Activated CD4-positive, alpha-beta memory T cell treated with anti-CD3 and anti-CD28 coated beads, Interleukin-2, amount 10 ng/mL, durations not matched to agents 7 days and 5 days (primary cell): ENCODE measurements around the gene CLRN3. TPM values are rescaled to one million over a fixed set of nuclear protein-coding genes. Genes with fewer than 3 reads are reported as not detected.

Source experiments
- CTCF ChIA-PET: fragments of 350-600 bp; sonication (Branson Sonifier 250); formaldehyde crosslinking; loops from one replicate; lab custom pipeline; 2021; ENCODE audit warnings: antibody characterized with exemption, inconsistent platforms; lab: Charles Lee
- POLR2A ChIA-PET: fragments of 350-600 bp; sonication (Branson Sonifier 250); formaldehyde crosslinking; loops from one replicate; lab custom pipeline; 2021; ENCODE audit warnings: antibody characterized with exemption; lab: Charles Lee
- DNase-seq: peaks from one replicate; pipeline ENCODE4 v3.0.0-alpha.2; 2020
- H3K27ac Mint-ChIP-seq: one replicate; pipeline ENCODE4 v1.8.0; 2021; ENCODE audit warnings: mild to moderate bottlenecking, mixed read lengths
- H3K27me3 Mint-ChIP-seq: one replicate; pipeline ENCODE4 v1.8.0; 2021; ENCODE audit warnings: mixed read lengths
- H3K36me3 Mint-ChIP-seq: one replicate; pipeline ENCODE4 v1.8.0; 2021; ENCODE audit warnings: low read depth, mixed read lengths
- H3K4me1 Mint-ChIP-seq: one replicate; pipeline ENCODE4 v1.8.0; 2021; ENCODE audit warnings: mixed read lengths
- H3K4me3 Mint-ChIP-seq: one replicate; pipeline ENCODE4 v1.8.0; 2021; ENCODE audit warnings: mild to moderate bottlenecking, mixed read lengths
- H3K9me3 Mint-ChIP-seq: one replicate; pipeline ENCODE4 v1.8.0; 2021; ENCODE audit warnings: mixed read lengths
- total RNA-seq, 2 experiments: library from RNA; stranded (reverse); gene quantifications; one replicate each; pipeline ENCODE4 v1.2.3, GENCODE V29; 2021

The CLRN3 gene
- total RNA-seq, 2 experiments from 2014 or later, result not detected

DNA sequence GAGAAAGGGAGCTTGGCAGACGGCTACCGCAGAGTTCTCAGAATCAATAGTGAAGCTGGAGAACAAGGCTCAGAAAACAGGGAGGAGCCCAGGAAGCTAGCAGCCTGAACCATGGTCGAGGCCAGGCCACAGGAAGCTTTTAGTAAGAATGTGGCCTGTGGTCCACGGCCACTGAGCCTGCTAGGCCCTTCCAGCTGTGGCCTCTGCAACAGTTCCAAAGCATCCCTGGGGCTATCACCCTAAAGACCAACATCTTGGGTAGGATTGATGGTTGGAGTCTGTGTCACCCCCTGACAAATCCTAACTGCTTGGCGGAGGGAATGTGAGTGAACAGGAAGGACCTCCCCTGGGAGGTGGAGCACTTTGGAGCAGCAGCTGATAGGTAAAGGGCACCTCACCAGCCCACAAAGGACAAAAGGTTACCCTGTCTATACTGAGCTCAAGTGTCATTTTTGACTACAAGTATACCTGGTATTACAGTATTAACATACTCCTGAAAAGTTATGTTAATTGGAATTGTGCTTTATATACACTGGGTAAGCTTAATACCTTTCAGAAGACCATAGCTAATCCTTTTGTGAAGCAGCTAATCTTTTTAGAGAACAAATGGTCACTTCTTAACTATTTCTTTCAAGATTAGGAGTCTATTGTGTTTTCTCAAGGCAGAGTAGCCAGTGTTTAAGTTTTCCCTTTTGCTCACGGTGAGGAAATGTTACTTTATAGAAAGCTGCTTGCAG is 32.9 kb upstream of the CLRN3 start:
- ChIA-PET CTCF (interaction anchor here (0.9 kb wide), 1 partner anchor 144 kb away, joined by 3 read pairs; no protein-coding TSS in a partner anchor), POLR2A (no interaction called here)
- Mint-ChIP-seq H3K36me3 (no peaks in the 10 kb centered on the region), H3K4me1 (peaks cover 6% of the 10 kb centered on the region), H3K27me3 (peaks cover 2% of the 10 kb centered on the region), H3K27ac (no peak overlapping the region), H3K4me3 (no peak overlapping the region), H3K9me3 (no peaks in the 10 kb centered on the region)
- DNase-seq, result no peak

DNA sequence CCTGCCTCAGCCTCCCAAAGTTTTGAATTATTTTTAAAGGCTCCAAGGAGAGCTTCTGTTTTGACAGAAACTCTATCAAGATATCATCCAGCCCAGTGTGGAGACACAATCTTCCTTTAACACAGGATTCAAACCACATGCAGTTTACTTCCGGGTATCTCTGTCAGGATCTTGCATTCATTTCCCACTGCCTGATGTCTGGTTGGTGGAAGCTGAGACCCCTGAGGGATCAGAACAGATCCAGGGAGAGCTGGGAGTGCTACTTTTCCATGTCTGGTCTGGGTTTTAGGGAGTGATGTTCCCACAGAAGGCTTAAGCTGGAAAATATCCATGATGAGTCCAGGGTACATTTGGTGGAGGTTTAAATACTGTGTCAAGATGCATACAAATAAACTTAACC is 30.9 kb upstream of the CLRN3 start:
- ChIA-PET CTCF (interaction anchor here (0.6 to 0.7 kb wide), 2 partner anchors 85 to 344 kb away, joined by 3 to 4 read pairs; no protein-coding TSS in a partner anchor), POLR2A (no interaction called here)
- Mint-ChIP-seq H3K36me3 (no peaks in the 10 kb centered on the region), H3K4me1 (peaks cover 16% of the 10 kb centered on the region), H3K27me3 (peaks cover 2% of the 10 kb centered on the region), H3K9me3 (no peaks in the 10 kb centered on the region), H3K4me3 (no peak overlapping the region), H3K27ac (no peak overlapping the region)
- DNase-seq, result no peak

DNA sequence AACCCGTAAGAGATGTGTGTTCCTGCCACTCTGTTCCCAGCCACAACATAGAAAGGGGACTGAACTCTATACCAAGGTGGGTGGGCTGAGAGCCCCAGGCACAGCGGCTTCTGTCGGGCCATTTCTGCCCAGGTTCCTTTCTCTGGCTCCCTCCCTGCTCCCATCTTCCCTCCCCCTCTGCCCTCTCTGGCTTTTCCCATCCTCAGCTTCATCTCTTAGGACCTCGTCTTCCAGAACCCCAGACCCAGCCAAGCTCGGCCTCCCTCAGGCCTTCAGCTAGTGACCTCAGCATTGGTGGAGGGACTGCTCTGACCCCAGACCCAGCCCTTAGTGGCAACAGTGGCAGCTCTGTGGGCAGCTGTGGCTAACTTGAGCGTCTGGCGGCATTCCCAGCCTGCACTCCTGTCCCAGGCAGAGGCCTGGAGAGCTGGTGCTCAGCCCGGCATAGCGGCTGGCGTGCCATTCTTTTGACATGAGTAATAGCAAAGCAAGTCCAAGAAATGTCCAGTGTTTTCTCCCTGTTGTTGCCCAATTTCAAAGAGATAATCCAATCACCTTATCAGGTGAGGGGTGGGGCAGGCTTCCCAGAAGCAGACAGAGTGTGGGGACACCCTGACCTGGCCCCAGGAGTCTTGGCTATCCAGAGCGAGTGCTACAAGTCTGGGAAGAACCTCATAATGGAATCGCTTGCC is 30.1 kb upstream of the CLRN3 start:
- no peak for DNase-seq
- Mint-ChIP-seq H3K9me3 (no peaks in the 10 kb centered on the region), H3K4me1 (peaks cover 16% of the 10 kb centered on the region), H3K4me3 (no peak overlapping the region), H3K36me3 (no peaks in the 10 kb centered on the region), H3K27me3 (peaks cover 2% of the 10 kb centered on the region), H3K27ac (no peak overlapping the region)
- CTCF ChIA-PET, result interaction anchor here (0.6 to 0.7 kb wide), 2 partner anchors 86 to 345 kb away, joined by 3 to 4 read pairs; no protein-coding TSS in a partner anchor
- POLR2A ChIA-PET, result no interaction called here

DNA sequence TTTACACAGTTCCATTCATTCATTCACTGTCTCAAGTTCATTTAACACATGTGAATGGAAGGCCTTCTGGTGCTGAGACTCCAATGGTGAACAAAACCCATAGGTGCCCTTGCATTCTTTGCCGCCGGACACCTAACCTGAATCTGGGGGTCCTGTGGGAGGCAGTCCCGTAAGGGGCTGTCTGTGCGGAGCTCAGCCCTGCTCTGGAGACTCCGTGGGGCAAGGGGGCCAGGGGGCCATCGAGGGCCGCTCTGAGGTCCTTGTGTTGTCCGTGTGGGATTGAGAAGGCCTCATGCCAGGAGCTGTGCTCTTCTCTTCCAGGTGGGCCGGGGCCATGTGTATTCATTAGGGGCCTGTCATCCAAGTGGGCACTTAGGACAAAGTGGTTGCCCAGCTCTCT is 29.5 kb upstream of the CLRN3 start:
- Mint-ChIP-seq H3K27me3 (peaks cover 2% of the 10 kb centered on the region), H3K36me3 (no peaks in the 10 kb centered on the region), H3K27ac (no peak overlapping the region), H3K4me3 (no peak overlapping the region), H3K9me3 (no peaks in the 10 kb centered on the region), H3K4me1 (peaks cover 16% of the 10 kb centered on the region)
- POLR2A ChIA-PET, result no interaction called here
- CTCF ChIA-PET, result no interaction called here
- no peak for DNase-seq

DNA sequence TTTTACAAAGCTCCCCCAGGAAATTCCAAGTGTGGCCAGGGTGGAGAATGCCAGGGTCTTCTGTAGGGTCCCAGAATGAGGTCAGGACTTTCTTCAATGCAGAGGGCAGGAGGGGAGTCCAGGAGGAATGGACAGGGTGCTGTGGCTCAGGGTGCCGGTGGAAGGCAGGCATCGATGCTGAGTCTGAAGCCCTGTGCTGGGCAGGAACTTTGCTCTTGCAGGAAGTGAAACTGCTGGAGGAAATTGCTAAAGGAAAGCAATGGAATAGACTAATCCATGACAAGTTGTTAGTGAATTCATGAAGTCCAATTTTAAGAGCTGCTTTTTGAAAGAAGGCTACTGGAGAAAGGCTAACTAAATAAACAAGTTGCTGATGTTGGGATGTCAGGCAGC is 29.0 kb upstream of the CLRN3 start:
- Mint-ChIP-seq H3K27me3 (peaks cover 2% of the 10 kb centered on the region), H3K36me3 (no peaks in the 10 kb centered on the region), H3K9me3 (no peaks in the 10 kb centered on the region), H3K4me1 (peaks cover 16% of the 10 kb centered on the region), H3K27ac (no peak overlapping the region), H3K4me3 (no peak overlapping the region)
- DNase-seq, result no peak
- CTCF ChIA-PET, result no interaction called here
- POLR2A ChIA-PET, result no interaction called here

DNA sequence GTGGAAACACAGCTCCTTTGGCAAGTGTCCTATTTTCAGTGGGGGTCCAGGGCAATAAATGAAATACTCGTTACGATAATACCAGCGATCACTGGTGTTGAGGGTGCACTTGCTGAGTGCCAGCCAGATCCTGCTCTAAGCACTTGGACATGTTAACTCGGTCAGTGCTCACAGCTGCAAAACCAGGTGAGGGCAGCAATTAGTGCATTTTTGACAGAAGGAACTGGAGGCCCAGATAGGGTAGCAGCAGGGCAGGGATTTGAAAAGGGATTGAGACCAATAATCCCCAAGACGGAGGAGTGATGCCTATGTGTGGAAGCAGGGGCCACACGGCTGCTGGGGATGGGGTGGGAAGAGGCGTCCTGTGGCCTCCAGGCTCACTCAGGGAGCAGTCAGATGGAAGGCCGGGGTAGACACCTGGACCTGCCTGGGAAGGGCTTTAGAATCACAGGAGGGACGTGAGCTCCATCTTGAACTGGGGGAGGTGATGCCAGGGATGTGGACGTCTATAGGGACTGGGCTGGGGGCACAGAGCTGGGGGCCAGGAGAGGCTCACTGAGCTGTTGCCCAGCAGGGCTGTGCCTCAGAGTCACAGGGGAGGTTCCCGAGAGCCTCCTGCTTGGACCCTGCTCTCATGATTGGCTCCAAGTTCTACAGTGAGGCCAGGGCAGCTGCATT is 28.5 kb upstream of the CLRN3 start:
- no peaks in the 10 kb centered on the region for H3K36me3 Mint-ChIP-seq
- no peak overlapping the region for H3K27ac Mint-ChIP-seq
- ChIA-PET CTCF (no interaction called here), POLR2A (no interaction called here)
- H3K4me3 Mint-ChIP-seq, result no peak overlapping the region
- no peaks in the 10 kb centered on the region for H3K27me3 Mint-ChIP-seq
- peaks cover 1% of the 10 kb centered on the region for H3K9me3 Mint-ChIP-seq
- DNase-seq, result no peak
- H3K4me1 Mint-ChIP-seq, result peaks cover 16% of the 10 kb centered on the region

DNA sequence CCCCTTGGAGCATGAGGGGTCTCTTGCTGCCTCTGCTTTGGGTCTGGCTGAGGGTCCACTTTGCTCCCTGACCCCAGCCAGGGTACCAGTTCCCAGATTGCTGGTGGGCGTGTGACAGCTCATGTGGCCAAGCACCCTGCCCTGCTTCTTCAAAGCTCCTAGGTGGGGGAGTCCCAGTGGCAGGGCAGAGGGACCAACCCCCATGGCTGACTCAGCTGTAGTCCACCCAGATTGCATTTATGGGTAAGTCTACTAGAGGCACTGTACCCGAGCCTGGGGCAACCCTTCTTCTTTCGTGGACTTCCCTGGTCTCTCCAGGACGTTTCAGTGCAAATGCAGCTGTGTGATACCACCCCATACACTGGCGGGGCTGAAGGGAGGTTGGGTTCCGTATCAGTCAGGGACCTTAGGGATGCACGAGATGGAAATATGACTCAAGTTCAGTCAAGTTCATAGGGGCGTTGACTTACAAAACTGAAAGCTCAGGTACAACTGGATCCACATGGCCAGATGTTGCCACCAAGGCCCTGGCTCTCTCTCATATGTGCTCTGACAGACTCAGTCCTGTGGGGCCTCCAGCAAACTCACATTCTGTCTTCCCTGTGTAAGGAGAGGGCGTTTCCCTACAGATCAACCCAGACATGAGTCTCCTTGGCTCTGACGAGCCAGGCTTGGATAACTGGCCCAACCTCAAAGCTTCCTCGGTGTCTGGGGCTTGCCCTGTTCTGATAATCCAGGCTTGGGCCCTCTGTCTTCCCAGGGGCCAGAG is 27.7 kb upstream of the CLRN3 start:
- Mint-ChIP-seq H3K36me3 (no peaks in the 10 kb centered on the region), H3K27me3 (no peaks in the 10 kb centered on the region), H3K4me3 (no peak overlapping the region), H3K9me3 (peaks cover 2% of the 10 kb centered on the region), H3K27ac (no peak overlapping the region), H3K4me1 (peaks cover 13% of the 10 kb centered on the region)
- DNase-seq, result no peak
- ChIA-PET CTCF (no interaction called here), POLR2A (no interaction called here)

DNA sequence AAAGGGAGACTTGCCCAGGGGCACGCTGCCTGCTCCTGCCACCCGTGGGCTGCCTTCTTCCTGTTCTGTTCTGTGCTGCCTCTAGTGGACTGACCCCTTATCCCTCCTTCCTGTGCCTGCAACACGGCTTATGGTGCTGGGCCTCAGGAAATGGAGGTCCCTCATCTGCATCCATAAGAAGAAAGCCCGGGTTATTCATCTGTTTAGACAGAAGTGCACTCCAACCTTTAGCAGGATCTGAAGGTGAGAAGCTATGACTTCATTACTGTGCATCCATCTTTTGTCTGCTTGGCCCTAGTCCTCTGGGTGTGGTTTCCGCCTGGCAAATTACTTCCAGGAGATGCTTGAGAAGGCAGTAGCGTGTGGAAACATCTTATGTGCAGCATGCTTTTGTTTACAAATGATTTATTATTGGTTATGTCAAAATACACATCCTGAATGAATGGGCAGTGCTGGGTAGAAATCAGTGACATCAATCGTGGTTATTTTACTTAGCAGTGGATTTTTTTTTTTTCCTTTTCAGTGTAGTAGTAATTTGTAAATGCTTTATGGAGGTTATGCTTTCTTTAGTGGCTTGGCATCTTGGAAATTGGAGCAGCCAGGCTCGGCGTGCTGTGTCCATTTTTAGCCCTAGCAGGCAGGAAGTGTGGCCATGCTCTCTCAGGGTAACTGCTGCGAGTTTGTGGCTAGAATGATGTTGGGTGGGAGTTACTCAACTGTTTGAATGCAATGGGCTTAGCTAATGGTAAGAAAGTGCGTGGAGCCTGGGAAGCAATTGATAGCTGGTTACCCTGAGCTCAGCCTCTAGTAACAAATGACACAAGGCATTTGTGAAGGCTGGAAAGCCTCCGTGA is 26.9 kb upstream of the CLRN3 start:
- Mint-ChIP-seq H3K4me3 (no peak overlapping the region), H3K4me1 (peaks cover 9% of the 10 kb centered on the region), H3K27me3 (no peaks in the 10 kb centered on the region), H3K27ac (no peak overlapping the region), H3K36me3 (no peaks in the 10 kb centered on the region), H3K9me3 (peaks cover 2% of the 10 kb centered on the region)
- CTCF ChIA-PET, result no interaction called here
- DNase-seq, result no peak
- POLR2A ChIA-PET, result no interaction called here

DNA sequence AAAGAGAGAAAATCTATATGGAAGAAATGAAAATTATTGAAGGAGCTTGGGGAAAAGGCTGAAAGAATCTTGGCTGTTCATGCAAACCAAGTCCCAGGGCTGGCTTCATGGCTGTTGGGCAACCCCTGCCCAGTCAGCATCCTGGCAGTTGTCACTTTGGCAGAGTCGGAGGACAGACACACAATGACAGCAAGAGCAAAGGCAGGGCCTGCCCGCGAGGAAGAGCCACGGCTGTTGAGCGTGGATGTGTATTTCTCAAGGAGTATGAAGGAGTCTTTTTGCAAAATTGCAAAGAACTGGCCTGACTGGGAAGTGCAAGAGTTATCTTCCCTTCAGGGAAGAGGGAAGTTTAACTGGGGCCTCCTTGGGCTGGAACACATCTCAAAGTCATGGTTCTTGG is 25.8 kb upstream of the CLRN3 start:
- POLR2A ChIA-PET, result no interaction called here
- DNase-seq, result no peak
- H3K27me3 Mint-ChIP-seq, result no peaks in the 10 kb centered on the region
- H3K27ac Mint-ChIP-seq, result no peak overlapping the region
- H3K36me3 Mint-ChIP-seq, result no peaks in the 10 kb centered on the region
- CTCF ChIA-PET, result no interaction called here
- peaks cover 9% of the 10 kb centered on the region for H3K4me1 Mint-ChIP-seq
- peaks cover 2% of the 10 kb centered on the region for H3K9me3 Mint-ChIP-seq
- no peak overlapping the region for H3K4me3 Mint-ChIP-seq

DNA sequence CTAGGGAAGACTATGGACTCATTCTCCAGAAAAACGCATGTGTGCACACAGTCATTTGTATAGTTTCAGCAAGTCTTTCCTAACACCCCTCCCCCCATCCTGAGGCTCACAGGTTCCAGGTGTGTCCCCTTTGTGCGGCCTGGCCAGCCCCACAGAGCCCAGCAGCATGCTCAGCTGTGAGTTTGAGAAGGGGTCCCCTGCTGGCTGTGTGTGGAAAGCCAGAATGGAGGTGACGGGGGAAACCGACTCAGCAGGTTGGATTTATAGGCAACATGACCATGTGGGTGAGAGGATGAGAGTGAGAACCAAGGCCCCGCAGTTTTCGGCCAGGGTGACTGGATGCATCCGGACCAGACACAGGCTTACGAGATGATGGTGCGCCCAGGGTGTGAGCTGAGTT is 24.1 kb upstream of the CLRN3 start:
- Mint-ChIP-seq H3K9me3 (peaks cover 2% of the 10 kb centered on the region), H3K4me1 (peaks cover 9% of the 10 kb centered on the region), H3K27me3 (no peaks in the 10 kb centered on the region), H3K4me3 (no peak overlapping the region), H3K36me3 (no peaks in the 10 kb centered on the region), H3K27ac (no peak overlapping the region)
- POLR2A ChIA-PET, result no interaction called here
- CTCF ChIA-PET, result no interaction called here
- DNase-seq, result no peak

DNA sequence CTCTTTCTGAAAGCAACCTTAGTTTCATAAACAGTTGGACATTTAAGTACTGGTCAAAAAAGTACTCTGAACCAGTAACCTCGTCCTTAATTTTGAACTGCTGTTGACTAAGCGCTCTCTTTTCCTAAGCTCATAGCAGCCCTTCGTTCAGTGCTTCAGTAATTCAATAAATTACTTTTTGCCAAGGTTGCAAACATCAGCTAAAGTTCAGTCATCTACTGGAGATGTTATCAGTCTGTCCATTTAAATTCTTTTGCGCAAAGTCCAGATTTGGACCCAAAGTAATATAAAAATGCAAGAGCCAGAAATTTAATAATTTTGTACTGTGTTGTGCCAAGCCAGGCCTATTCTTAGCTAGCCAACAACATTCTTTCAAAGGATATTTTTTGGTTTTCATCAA is 22.6 kb upstream of the CLRN3 start:
- H3K4me3 Mint-ChIP-seq, result no peak overlapping the region
- DNase-seq, result no peak
- ChIA-PET POLR2A (no interaction called here), CTCF (no interaction called here)
- H3K27ac Mint-ChIP-seq, result no peak overlapping the region
- peaks cover under 1% of the 10 kb centered on the region for H3K27me3 Mint-ChIP-seq
- H3K9me3 Mint-ChIP-seq, result peaks cover 2% of the 10 kb centered on the region
- peaks cover 9% of the 10 kb centered on the region for H3K4me1 Mint-ChIP-seq
- no peaks in the 10 kb centered on the region for H3K36me3 Mint-ChIP-seq

DNA sequence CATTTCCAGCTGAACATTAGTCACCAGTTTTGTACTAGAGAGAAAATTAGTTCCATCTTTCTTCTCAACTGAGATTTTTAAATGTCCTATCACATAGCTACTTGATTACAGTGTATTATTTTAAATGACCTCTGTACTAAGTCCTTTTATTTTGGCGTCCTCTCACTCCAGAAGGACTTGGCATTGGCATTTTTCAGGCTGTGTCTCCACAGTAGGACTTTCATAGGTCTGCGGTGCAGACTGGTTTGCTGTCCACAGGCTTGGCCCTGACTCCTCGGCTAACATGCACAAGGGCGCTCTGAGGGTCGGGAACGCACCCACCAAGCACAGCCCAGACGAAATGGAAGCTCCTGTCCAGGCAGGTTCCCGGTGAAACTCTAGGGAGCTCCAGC is 20.6 kb upstream of the CLRN3 start:
- H3K27ac Mint-ChIP-seq, result no peak overlapping the region
- CTCF ChIA-PET, result no interaction called here

More for the DNA sequence above, 20.6 kb upstream of the CLRN3 start:
- Mint-ChIP-seq H3K36me3 (no peaks in the 10 kb centered on the region), H3K27me3 (peaks cover 12% of the 10 kb centered on the region), H3K9me3 (peaks cover 2% of the 10 kb centered on the region), H3K4me3 (no peak overlapping the region), H3K4me1 (no peaks in the 10 kb centered on the region)
- POLR2A ChIA-PET, result no interaction called here
- DNase-seq, result no peak
